Keratinocyte (primary cell): Measurements from ENCODE around the gene POLD1. TPM values are rescaled to one million over a fixed set of nuclear protein-coding genes. Genes with fewer than 3 reads are reported as not detected.

ENCODE experiments used
- DNase-seq: peaks from one replicate; pipeline ENCODE4 v3.0.0-alpha.2; 2011; ENCODE audit warnings: low read depth, missing footprints, low spot score
- FAIRE-seq: peaks from 2 replicates; lab custom pipeline; 2011; peaks lifted over from hg19 to GRCh38; lab: Jason Lieb, UNC
- H2AFZ ChIP-seq: 2 replicates; pipeline ENCODE4 v1.6.0; 2012; ENCODE audit warnings: low read length, control low read depth, inconsistent platforms; ENCODE audit not compliant: control insufficient read depth
- H3K27ac ChIP-seq: 2 replicates; pipeline ENCODE4 v1.5.1; 2011; ENCODE audit warnings: low read length; ENCODE audit not compliant: control insufficient read depth, insufficient read depth
- H3K27me3 ChIP-seq: 3 replicates; pipeline ENCODE4 v1.6.0; 2011; ENCODE audit warnings: low read length; ENCODE audit not compliant: control insufficient read depth, insufficient read depth; ENCODE audit errors: extremely low read depth
- H3K36me3 ChIP-seq, 2 experiments: 2 replicates in 1 of 2; 3 replicates in 1 of 2; pipeline ENCODE4 v1.5.1; 2011; ENCODE audit warnings: low read length in 2 of 2, mild to moderate bottlenecking in 1 of 2; ENCODE audit not compliant: control insufficient read depth in 2 of 2, insufficient read depth in 2 of 2; ENCODE audit errors: extremely low read depth in 1 of 2
- H3K4me1 ChIP-seq: 3 replicates; pipeline ENCODE4 v1.5.1; 2011; ENCODE audit warnings: low read length; ENCODE audit not compliant: control insufficient read depth, insufficient read depth; ENCODE audit errors: extremely low read depth
- H3K4me2 ChIP-seq: 3 replicates; pipeline ENCODE4 v1.6.0; 2011; ENCODE audit warnings: low read depth, low read length; ENCODE audit not compliant: control insufficient read depth, insufficient read depth; ENCODE audit errors: extremely low read depth
- H3K4me3 ChIP-seq, 3 experiments: fragments of 200-600 bp in 1 of 3; sonication (generic) in 1 of 3; 2 replicates in 2 of 3; 3 replicates in 1 of 3; pipeline ENCODE4 v1.5.1; 2011 to 2016; ENCODE audit warnings: low read length in 3 of 3, mild to moderate bottlenecking in 3 of 3, control low read depth in 2 of 3, inconsistent platforms in 1 of 3, low read depth in 1 of 3, mixed read lengths in 1 of 3, mixed run types in 1 of 3, moderate library complexity in 1 of 3; ENCODE audit not compliant: control insufficient read depth in 2 of 3, insufficient read depth in 2 of 3; ENCODE audit errors: extremely low read depth in 1 of 3
- H3K79me2 ChIP-seq: 2 replicates; pipeline ENCODE4 v1.6.0; 2012; ENCODE audit warnings: low read length; ENCODE audit not compliant: control insufficient read depth, insufficient read depth
- H3K9ac ChIP-seq: 3 replicates; pipeline ENCODE4 v1.6.0; 2011; ENCODE audit warnings: low read length; ENCODE audit not compliant: control insufficient read depth, insufficient read depth; ENCODE audit errors: extremely low read depth
- H3K9me1 ChIP-seq: 3 replicates; pipeline ENCODE4 v1.6.0; 2011; ENCODE audit warnings: low read length; ENCODE audit not compliant: control insufficient read depth, insufficient read depth; ENCODE audit errors: extremely low read depth
- H3K9me3 ChIP-seq: 2 replicates; pipeline ENCODE4 v1.5.1; 2012; ENCODE audit warnings: low read depth, low read length; ENCODE audit not compliant: control insufficient read depth
- H4K20me1 ChIP-seq: 3 replicates; pipeline ENCODE4 v1.6.0; 2011; ENCODE audit warnings: low read length; ENCODE audit not compliant: control insufficient read depth, insufficient read depth; ENCODE audit errors: extremely low read depth
- CTCF ChIP-seq, 3 experiments: IDR thresholded peaks in 1 of 3; conservative IDR thresholded peaks in 1 of 3; optimal IDR thresholded peaks in 1 of 3; 2 replicates in 2 of 3; 3 replicates in 1 of 3; pipeline versions ENCODE3 to v1.5.1; 2011; ENCODE audit warnings: low read length in 3 of 3, mild to moderate bottlenecking in 3 of 3, moderate library complexity in 2 of 3, control low read depth in 1 of 3, inconsistent platforms in 1 of 3; ENCODE audit not compliant: insufficient read depth in 2 of 3; ENCODE audit errors: extremely low read depth in 1 of 3
- EZH2 ChIP-seq: IDR thresholded peaks from one replicate; pipeline ENCODE4 v1.6.1; 2012; ENCODE audit warnings: inconsistent platforms, mild to moderate bottlenecking, low read length, moderate library complexity
- dilution Hi-C: fragments of 300-500 bp; cut with MboI; formaldehyde crosslinking; loops from one replicate; pipeline ENCODE4 v1.7.0; 2020; ENCODE audit warnings: low sequenced_read_pairs; ENCODE audit not compliant: extremely low pct_ligation_motif_present
- polyA plus RNA-seq, 5 experiments: library from polyadenylated mRNA; depleted of rRNA in 3 of 5; stranded (reverse) in 3 of 5; stranded (forward) in 1 of 5; unstranded in 1 of 5; fragments of >200 nt; gene quantifications; 1 replicate in 1 of 5; 2 replicates in 3 of 5; 3 replicates in 1 of 5; pipeline versions ENCODE4 v1.2.1 to v1.2.3, GENCODE V29; 2011 to 2012; ENCODE audit warnings: missing spikeins in 2 of 5, low read depth in 1 of 5, low replicate concordance in 1 of 5

Gene POLD1
- polyA plus RNA-seq, 1 donor (not counting 4 experiments of a cell fraction or from before 2014, with no cell fraction given) = 8.7 TPM

GRCh38 chr19:50361290-50362029 is 22.7 kb upstream of the POLD1 start:
- FAIRE-seq = no peak
- TF ChIP-seq EZH2 = no peak
- no peak for TF ChIP-seq CTCF (optimal IDR thresholded peaks at IDR 0.05 in 1 of 3, IDR thresholded peaks at IDR 0.05 in 1 of 3, conservative IDR thresholded peaks at IDR 0.05 in 1 of 3; ENCODE audit: extremely low read depth in 1 of 3, insufficient read depth in 2 of 3, low read length in 3 of 3)
- Histone ChIP-seq H4K20me1 (no peaks in the 10 kb centered on the region), H3K9me1 (no peaks in the 10 kb centered on the region), H3K4me2 (no peak overlapping the region), H3K79me2 (no peaks in the 10 kb centered on the region), H3K27me3 (peaks cover 4% of the 10 kb centered on the region), H3K4me3 (no peak overlapping the region), H3K9me3 (no peaks in the 10 kb centered on the region), H2AFZ (no peak overlapping the region), H3K36me3 (no peaks in the 10 kb centered on the region), H3K27ac (no peak overlapping the region), H3K9ac (no peak overlapping the region), H3K4me1 (peaks cover 3% of the 10 kb centered on the region)
- no peak for DNase-seq
- dilution Hi-C loops = no loop called here

- Histone ChIP-seq H3K4me3 (no peak overlapping the region), H3K4me2 (no peak overlapping the region), H3K9ac (no peak overlapping the region), H3K9me1 (no peaks in the 10 kb centered on the region), H3K79me2 (no peaks in the 10 kb centered on the region), H3K27me3 (peaks cover 4% of the 10 kb centered on the region), H2AFZ (no peak overlapping the region), H4K20me1 (no peaks in the 10 kb centered on the region), H3K4me1 (peaks cover 3% of the 10 kb centered on the region), H3K36me3 (no peaks in the 10 kb centered on the region), H3K9me3 (no peaks in the 10 kb centered on the region), H3K27ac (no peak overlapping the region)
- TF ChIP-seq CTCF (optimal IDR thresholded peaks at IDR 0.05 in 1 of 3, IDR thresholded peaks at IDR 0.05 in 1 of 3, conservative IDR thresholded peaks at IDR 0.05 in 1 of 3; ENCODE audit: extremely low read depth in 1 of 3, insufficient read depth in 2 of 3, low read length in 3 of 3) (no peak), EZH2 (no peak)
- no peak for FAIRE-seq
- DNase-seq = no peak
- dilution Hi-C loops = no loop called here
Observed at GRCh38 chr19:50362030-50362412, 22.1 kb upstream of the POLD1 start.
